Stimulated activated CD4-positive, alpha-beta T cell treated with anti-CD3 and anti-CD28 coated beads, Interleukin-4, amount 100 ng/mL, for 4 hours (primary cell): ENCODE data around the gene FARP1.
"Not testable (repeated sequence)": the region's sequence is repeated elsewhere in the genome, so short reads cannot be mapped to it uniquely, and the experiment has no call there.

Experiments used
- DNase-seq, 2 experiments: peaks; one replicate each; pipeline ENCODE4 v3.0.0-alpha.2; 2020

The FARP1 gene

DNA sequence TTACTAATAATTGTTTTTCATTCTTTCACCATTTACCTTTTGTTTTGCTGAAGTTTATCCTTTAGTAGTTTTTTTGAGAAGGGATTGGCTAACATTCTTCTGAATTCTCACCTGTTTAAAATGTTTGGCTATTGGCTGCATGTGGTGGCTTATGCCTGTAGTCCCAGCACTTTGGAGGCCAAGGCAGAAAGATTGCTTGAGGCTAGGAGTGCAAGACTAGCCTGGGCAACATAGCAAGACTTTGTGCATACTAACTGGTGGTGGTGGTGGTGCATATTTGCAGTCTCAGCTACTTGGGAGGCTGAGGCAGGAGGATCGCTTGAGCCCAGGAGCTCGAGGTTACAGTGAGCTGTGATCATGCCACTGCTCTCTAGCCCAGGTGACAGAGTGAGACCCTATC is 61.7 kb downstream of the FARP1 start:
- DNase-seq: no peak

DNA sequence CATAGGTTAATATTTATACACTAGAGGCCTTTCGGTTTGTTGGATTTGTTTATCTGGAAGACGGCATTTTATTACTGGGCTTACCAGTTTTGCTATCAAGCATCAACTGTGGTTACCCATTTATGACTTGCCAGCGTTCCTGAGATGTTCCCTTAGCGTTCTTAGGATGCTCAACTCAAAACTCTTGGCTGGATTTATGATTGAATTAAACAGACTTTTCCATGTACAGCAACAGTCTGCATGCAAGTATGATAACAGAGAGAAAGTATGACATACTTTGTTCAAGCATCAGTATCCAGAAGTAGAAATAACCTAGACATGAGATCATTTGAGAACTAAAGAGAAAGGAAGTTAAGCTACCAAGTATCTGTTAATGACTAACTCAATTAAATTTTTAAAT is 64.1 kb downstream of the FARP1 start:
- DNase-seq: no peak

DNA sequence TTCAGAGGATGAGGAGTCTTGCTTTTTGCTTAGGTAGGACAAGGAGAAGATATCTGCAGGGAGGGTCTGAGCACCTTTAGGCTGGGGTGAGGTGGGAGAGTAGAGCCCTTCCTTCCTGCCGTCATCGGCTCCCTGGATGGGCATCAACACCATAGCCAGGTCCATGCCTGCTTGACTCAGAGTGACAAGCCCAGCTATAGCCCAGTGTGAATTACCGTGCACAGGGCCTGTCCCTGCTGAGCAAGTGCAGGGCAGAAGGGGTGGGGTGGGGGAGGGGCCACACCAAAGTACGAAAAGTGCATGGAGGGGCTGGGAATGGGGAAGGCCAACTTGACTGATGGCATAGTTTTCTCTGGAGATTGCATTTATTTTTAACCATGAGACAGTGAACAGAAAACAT is 64.5 kb downstream of the FARP1 start:
- no peak for DNase-seq

DNA sequence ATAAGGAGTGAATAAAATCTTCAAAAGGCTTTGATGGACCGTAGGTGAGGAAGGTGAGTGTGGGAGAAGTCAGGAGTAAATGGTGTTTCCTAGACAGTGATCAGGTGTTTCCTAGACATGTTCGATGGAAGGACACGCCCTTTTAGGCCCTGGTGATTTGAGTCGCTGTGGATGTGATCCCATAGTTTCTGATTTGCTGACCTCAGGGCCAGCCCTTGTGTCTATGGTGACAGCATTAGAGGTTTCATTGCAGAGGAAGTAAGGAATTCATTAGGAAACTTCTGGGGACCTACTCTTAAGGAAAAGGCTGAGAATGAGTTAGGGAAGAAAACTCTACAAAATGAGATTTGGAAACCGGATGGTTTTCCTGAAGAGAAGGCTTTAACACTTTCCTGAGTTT is 65.7 kb downstream of the FARP1 start:
- DNase-seq: no peak

DNA sequence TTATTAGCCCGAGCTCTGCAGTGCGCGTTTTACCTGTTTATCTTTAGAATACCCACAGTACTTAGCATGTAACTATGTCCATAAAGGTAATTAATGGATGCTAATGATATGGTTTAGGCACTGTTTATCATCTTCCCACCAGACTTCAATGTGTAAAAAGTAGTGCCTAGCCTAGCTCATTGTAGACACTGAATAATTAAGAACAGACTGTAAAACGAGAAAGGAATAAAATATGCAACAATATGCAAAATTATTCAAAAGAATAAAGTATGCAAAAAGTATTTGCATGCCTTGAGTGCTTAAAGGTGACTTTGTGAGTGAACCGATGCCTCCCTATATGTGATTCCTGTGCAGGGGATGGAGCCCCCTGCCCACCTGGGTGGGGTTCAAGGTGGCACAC is 69.9 kb downstream of the FARP1 start:
- DNase-seq: no peak

- DNase-seq: no peak
Observed at GRCh38 chr13:98213354-98213753, 70.5 kb downstream of the FARP1 start.

- DNase-seq: no peak
Observed at GRCh38 chr13:98214008-98214643, 71.2 kb downstream of the FARP1 start.

DNA sequence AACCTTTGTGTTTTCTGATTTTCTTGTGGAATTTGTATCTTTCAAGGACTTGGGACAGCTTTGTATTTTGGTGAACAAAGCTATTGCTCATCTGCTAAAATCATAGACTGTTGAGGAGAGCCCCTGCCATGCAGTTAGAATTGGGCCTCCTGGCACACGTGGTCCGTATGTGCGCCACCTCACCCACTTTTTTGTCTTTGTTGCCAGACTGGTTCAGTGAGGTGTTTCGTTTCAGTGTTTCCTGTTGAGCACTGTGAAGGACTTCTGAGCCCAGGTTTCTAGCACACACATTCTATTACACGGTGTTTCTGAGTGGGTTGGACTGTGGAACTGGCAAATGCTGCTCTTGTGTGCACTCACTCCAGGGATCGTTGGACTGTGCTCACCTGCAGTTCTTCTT is 71.8 kb downstream of the FARP1 start:
- no peak for DNase-seq

GRCh38 chr13:98215508-98215907 is 72.6 kb downstream of the FARP1 start:
- DNase-seq: no peak

DNA sequence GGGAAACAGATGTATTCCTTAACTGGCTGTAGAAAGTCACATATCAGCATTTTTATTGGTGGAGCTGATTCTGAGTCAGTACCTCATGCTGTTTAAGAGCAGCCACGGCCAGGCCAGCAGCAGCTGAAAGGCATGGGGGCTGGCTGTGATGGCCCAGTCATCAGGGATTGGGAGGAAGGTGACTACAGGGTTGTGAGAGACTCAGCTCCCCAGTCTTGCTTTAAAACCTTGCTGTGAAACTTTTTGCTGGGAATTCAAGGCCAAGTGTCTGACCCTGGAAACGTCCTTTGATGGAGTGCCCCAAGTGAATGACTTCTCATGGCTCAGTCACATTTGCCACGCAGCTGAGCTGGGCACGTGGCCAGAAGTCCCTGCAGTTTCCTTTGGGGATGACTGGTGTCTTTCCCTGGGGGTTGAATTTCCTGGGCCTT is 73.3 kb downstream of the FARP1 start:
- no peak for DNase-seq

GRCh38 chr13:98216711-98217285 is 73.9 kb downstream of the FARP1 start:
- DNase-seq: no peak

DNA sequence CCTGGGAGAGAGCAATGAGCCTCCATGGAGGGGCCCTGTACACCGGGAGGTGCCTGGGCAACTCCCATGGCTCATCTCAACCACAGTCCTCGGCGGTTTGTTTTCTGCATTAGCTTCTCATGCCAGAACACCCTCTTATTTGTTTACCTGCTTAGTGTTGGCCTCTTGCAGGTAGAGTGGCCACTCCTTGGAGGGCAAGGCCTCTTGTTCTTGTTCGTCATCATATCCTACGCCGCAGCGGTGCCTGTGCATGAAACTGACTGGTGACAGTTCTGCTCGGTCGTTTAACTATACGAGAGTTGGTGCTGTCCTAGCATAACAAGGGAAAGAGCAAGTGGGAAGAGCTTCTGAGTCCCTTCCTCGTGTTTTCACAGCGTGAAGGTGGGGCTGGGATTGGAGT is 74.7 kb downstream of the FARP1 start:
- DNase-seq: no peak

DNA sequence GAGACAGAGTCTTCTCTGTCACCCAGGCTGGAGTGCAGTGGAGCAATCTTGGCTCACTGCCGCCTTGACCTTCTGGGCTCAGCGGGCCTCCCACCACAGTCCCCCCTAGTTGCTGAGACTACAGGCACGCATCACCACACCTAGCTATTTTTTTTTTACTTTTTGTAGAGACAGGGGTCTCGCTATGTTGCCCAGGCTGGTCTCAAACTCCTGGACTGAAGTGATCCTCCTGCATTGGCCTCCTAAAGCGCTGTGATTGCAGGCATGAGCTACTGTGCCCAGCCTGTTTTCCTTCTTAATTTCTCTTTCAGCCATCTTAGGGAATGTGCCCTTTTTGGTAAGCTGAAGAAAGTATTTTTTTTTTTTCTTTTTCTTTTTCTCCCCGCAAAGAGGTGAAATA is 76.8 kb downstream of the FARP1 start:
- no peak for DNase-seq

DNA sequence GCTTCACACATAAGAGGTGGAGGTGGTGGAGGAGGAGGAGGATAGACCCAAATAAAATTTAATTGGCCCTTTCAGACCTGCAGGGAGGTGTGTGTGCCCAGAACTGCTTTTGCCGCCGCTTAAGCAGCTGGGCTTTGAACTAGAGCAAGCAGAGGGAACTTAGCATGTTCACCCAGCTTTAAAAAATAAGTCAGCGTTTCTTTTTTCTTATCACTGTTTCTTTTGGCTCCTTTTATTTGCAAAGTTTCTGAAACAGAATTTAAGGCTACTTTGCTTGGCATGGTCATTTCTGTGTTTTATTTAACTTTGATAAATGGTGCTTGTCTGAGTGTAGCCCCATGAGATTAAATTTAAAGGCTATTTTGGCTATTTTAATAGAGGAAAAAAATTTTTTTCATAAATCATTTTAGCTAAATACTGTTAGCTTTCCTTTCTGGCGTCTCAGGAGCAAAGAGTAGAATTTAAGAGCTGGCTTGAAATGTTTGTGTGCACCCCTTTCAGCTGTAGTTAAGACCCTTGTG is 77.4 kb downstream of the FARP1 start:
- no peak for DNase-seq

- no peak for DNase-seq
Observed at GRCh38 chr13:98221234-98221633, 78.3 kb downstream of the FARP1 start.

GRCh38 chr13:98222081-98222554 is 79.2 kb downstream of the FARP1 start:
- DNase-seq: no peak

GRCh38 chr13:98222816-98223215 is 79.9 kb downstream of the FARP1 start:
- no peak for DNase-seq

GRCh38 chr13:98223741-98224140 is 80.8 kb downstream of the FARP1 start:
- DNase-seq: no peak

GRCh38 chr13:98224557-98224956 is 81.7 kb downstream of the FARP1 start:
- no peak for DNase-seq

DNA sequence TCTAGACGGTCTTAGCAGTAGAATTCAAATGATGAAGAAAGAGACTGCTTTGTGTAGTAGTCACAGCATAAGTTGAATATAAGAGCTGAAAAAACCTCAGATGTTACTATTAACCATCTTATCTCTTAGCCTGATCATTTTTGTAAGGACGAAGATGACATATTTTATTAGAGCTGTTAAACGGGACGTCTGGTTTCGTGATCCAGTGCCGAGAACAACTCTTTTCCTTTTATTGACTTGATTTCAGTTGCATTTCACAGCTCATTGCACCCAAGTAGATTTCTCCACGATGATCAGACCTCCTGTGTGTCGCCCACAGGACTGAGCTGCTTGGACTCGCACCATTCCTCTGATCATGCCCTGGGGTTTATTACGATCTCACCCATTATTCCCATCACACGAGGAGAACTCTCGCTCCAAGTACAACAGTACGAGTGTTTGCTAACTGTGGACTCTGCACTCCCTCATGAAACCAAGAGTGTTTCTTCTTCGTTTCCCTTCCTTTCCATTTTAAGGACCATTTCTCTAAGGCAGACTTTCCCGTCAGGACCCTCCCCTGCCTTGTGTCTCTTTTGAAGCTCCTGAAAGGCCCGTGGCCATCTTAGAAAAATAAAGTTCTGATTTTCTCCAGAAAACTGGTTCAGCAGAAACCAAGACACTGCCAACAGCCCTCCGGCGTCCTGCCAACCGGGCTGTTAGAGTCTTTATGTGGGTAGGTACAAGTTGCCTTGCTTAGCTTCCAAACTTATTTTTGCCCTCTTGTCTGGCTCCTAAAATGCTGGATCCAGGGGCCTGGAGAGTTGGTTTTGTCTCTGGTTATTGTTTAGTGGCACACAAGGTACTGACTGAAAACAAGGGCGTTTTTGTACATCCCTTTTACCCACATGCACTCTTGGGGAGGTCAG is 82.4 kb downstream of the FARP1 start:
- no peak for DNase-seq

DNA sequence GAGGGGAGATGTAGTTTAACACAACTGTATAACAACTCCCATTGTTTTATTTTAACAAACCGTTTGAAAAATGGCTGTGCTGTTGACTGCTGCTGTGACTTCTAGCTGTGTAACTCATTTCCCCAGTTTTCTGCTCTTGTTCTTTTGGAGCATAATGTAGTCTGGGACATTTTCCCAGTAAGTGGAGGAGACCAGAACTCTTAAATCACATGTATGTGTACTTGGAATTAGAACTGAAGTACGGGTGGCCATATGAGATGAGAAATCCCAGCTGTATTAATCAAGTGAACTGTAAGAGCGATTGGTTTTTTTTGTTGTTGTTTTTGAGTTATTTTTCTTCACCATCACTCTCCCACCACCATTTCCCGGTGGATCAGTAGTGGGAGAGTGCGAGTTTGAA is 83.6 kb downstream of the FARP1 start:
- DNase-seq: no peak

GRCh38 chr13:98228661-98229341 is 85.9 kb downstream of the FARP1 start:
- DNase-seq: no peak

DNA sequence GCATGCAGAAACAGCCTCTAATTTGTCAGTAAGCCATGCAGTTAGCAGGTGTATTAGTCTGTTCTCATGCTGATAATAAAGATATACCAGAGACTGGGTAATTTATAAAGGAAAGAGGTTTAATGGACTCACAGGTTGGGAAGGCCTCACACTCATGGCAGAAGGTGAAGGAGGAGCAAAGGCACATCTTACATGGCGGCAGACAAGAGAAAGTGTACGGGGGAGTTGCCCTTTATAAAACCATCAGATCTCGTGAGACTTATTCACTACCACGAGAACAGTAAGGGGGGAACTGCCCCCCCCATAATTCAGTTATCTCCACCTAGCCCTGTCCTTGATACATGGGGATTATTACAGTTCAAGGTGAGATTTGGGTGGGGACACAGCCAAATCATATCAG is 87.9 kb downstream of the FARP1 start:
- DNase-seq: not testable (repeated sequence)
